ENCODE measurements around the gene PCDHA12. TPM values are rescaled to one million over a fixed set of nuclear protein-coding genes. Genes with fewer than 3 reads are reported as not detected.

Gene PCDHA12
- total RNA-seq, 1 experiment from 2014 or later, result not detected

Other genes with a start within 250 kb of the PCDHA12 start
- gene CD14, start 242.1 kb upstream of the PCDHA12 start, total RNA-seq (2014; rRNA removed; shearing (Covaris generic)), result not detected in 2 replicates
- gene TMCO6, start 235.9 kb upstream of the PCDHA12 start, total RNA-seq (2014; rRNA removed; shearing (Covaris generic)), result 7.6 and 9.8 TPM in 2 replicates
- gene NDUFA2, start 227.7 kb upstream of the PCDHA12 start, total RNA-seq (2014; rRNA removed; shearing (Covaris generic)), result 167 and 190 TPM in 2 replicates
- 118 and 141 TPM in 2 replicates for gene IK, start 227.5 kb upstream of the PCDHA12 start, total RNA-seq (2014; rRNA removed; shearing (Covaris generic))
- gene WDR55, start 210.4 kb upstream of the PCDHA12 start, total RNA-seq (2014; rRNA removed; shearing (Covaris generic)), result 29.4 and 41.4 TPM in 2 replicates
- gene DND1, start 201.7 kb upstream of the PCDHA12 start, total RNA-seq (2014; rRNA removed; shearing (Covaris generic)), result 1.8 and 2.8 TPM in 2 replicates
- gene HARS1, start 183.9 kb upstream of the PCDHA12 start, total RNA-seq (2014; rRNA removed; shearing (Covaris generic)), result 116 and 121 TPM in 2 replicates
- gene HARS2, start 183.9 kb upstream of the PCDHA12 start, total RNA-seq (2014; rRNA removed; shearing (Covaris generic)), result 34.6 and 39.3 TPM in 2 replicates
- 22.9 and 24.3 TPM in 2 replicates for gene ZMAT2, start 174.9 kb upstream of the PCDHA12 start, total RNA-seq (2014; rRNA removed; shearing (Covaris generic))
- 0.03 and 0.23 TPM in 2 replicates for gene PCDHA1, start 89.2 kb upstream of the PCDHA12 start, total RNA-seq (2014; rRNA removed; shearing (Covaris generic))
- gene PCDHA2, start 80.5 kb upstream of the PCDHA12 start, total RNA-seq (2014; rRNA removed; shearing (Covaris generic)), result not detected in 2 replicates
- gene PCDHA3, start 74.3 kb upstream of the PCDHA12 start, total RNA-seq (2014; rRNA removed; shearing (Covaris generic)), result 0.06 TPM in 1 of 2 replicates, not detected in the other
- 0.06 and 0.07 TPM in 2 replicates for gene PCDHA4, start 68.2 kb upstream of the PCDHA12 start, total RNA-seq (2014; rRNA removed; shearing (Covaris generic))
- gene PCDHA5, start 53.7 kb upstream of the PCDHA12 start, total RNA-seq (2014; rRNA removed; shearing (Covaris generic)), result not detected in 2 replicates
- gene PCDHA6, start 47.3 kb upstream of the PCDHA12 start, total RNA-seq (2014; rRNA removed; shearing (Covaris generic)), result 0.03 and 0.10 TPM in 2 replicates
- gene PCDHA7, start 41.0 kb upstream of the PCDHA12 start, total RNA-seq (2014; rRNA removed; shearing (Covaris generic)), result not detected in 2 replicates
- gene PCDHA8, start 34.1 kb upstream of the PCDHA12 start, total RNA-seq (2014; rRNA removed; shearing (Covaris generic)), result not detected in 2 replicates
- not detected in 2 replicates for gene PCDHA9, start 26.9 kb upstream of the PCDHA12 start, total RNA-seq (2014; rRNA removed; shearing (Covaris generic))
- not detected in 2 replicates for gene PCDHA10, start 19.4 kb upstream of the PCDHA12 start, total RNA-seq (2014; rRNA removed; shearing (Covaris generic))
- gene PCDHA11, start 6.4 kb upstream of the PCDHA12 start, total RNA-seq (2014; rRNA removed; shearing (Covaris generic)), result not detected in 2 replicates
- gene PCDHA13, start 6.8 kb downstream of the PCDHA12 start, total RNA-seq (2014; rRNA removed; shearing (Covaris generic)), result not detected in 2 replicates
- gene PCDHAC1, start 51.0 kb downstream of the PCDHA12 start, total RNA-seq (2014; rRNA removed; shearing (Covaris generic)), result not detected in 2 replicates
- not detected in 2 replicates for gene PCDHAC2, start 91.2 kb downstream of the PCDHA12 start, total RNA-seq (2014; rRNA removed; shearing (Covaris generic))
- gene PCDHB1, start 176.1 kb downstream of the PCDHA12 start, total RNA-seq (2014; rRNA removed; shearing (Covaris generic)), result not detected in 2 replicates
- gene PCDHB2, start 219.3 kb downstream of the PCDHA12 start, total RNA-seq (2014; rRNA removed; shearing (Covaris generic)), result 0.37 and 0.43 TPM in 2 replicates
- 0.03 TPM in 1 of 2 replicates, not detected in the other for gene PCDHB3, start 225.2 kb downstream of the PCDHA12 start, total RNA-seq (2014; rRNA removed; shearing (Covaris generic))
- not detected in 2 replicates for gene PCDHB4, start 246.5 kb downstream of the PCDHA12 start, total RNA-seq (2014; rRNA removed; shearing (Covaris generic))